Natural killer cell (primary cell): ENCODE measurements around the gene CDH5. TPM values are rescaled to one million over a fixed set of nuclear protein-coding genes. Genes with fewer than 3 reads are reported as not detected.

Experiments
- ATAC-seq, 3 donors: fragments of 150-1000 bp in 2 of 3; fragments of 200-7000 bp in 1 of 3; cut with Tn5 transposase; 1 replicate in 1 of 3; 2 replicates in 2 of 3; pipeline ENCODE4 v1.10.0; 2021; ENCODE audit warnings: mild to moderate bottlenecking in 2 of 3, moderate library complexity in 2 of 3
- DNase-seq, 2 donors: peaks; one replicate each; pipeline versions ENCODE4 v3.0.0 to v3.0.0-alpha.2; 2013 to 2021; ENCODE audit warnings: mixed read lengths in 1 of 2
- H3K27ac ChIP-seq: one replicate; pipeline ENCODE4 v1.5.1; 2013; ENCODE audit warnings: mild to moderate bottlenecking, low read length
- H3K27me3 ChIP-seq: one replicate; pipeline ENCODE4 v1.6.1; 2013; ENCODE audit warnings: low read length; ENCODE audit not compliant: control insufficient read depth, insufficient read depth
- H3K36me3 ChIP-seq: one replicate; pipeline ENCODE4 v1.6.1; 2013; ENCODE audit warnings: low read length; ENCODE audit not compliant: control insufficient read depth, insufficient read depth
- H3K4me1 ChIP-seq: one replicate; pipeline ENCODE4 v1.6.1; 2013; ENCODE audit warnings: low read length; ENCODE audit not compliant: control insufficient read depth, insufficient read depth
- H3K4me3 ChIP-seq: one replicate; pipeline ENCODE4 v1.5.1; 2013; ENCODE audit warnings: low read length
- H3K9me3 ChIP-seq: one replicate; pipeline ENCODE4 v1.6.1; 2013; ENCODE audit warnings: low read length; ENCODE audit not compliant: control insufficient read depth, insufficient read depth
- H3K27ac Mint-ChIP-seq, 2 donors: one replicate each; pipeline ENCODE4 v1.8.0; 2022; ENCODE audit warnings: mild to moderate bottlenecking in 2 of 2, mixed read lengths in 2 of 2, moderate library complexity in 1 of 2
- H3K27me3 Mint-ChIP-seq, 2 donors: one replicate each; pipeline ENCODE4 v1.8.0; 2022; ENCODE audit warnings: low read depth in 2 of 2, mixed read lengths in 2 of 2
- H3K36me3 Mint-ChIP-seq: one replicate; pipeline ENCODE4 v1.8.0; 2022; ENCODE audit warnings: mixed read lengths
- H3K4me1 Mint-ChIP-seq, 2 donors: one replicate each; pipeline ENCODE4 v1.8.0; 2022; ENCODE audit warnings: mixed read lengths in 2 of 2
- H3K4me3 Mint-ChIP-seq: one replicate; pipeline ENCODE4 v1.8.0; 2022; ENCODE audit warnings: mild to moderate bottlenecking, moderate library complexity, mixed read lengths
- H3K9me3 Mint-ChIP-seq, 2 donors: one replicate each; pipeline ENCODE4 v1.8.0; 2022; ENCODE audit warnings: mixed read lengths in 2 of 2
- WGBS: methylation state at CpG from one replicate; pipeline ENCODE4 v1.1.7; 2013; ENCODE audit warnings: missing lambda C conversion rate; ENCODE audit not compliant: insufficient coverage; 5-methylcytosine and 5-hydroxymethylcytosine counted together
- intact Hi-C: fragments of 100-400 bp; cut with micrococcal nuclease; formaldehyde crosslinking; loops from one replicate; pipeline ENCODE4 v1.14.2; 2022
- total RNA-seq, 4 donors: library from RNA; stranded (reverse); fragments of 120-200 nt in 1 of 4; gene quantifications; one replicate each; pipeline versions ENCODE4 v1.2.3 to v1.2.4, GENCODE V29; 2013 to 2022
- TF ChIP-seq, protein P1 (sequence below): fragments of 200-600 bp; IDR thresholded peaks from one replicate; pipeline ENCODE4 v1.8.0; 2022; ENCODE audit warnings: antibody characterized with exemption

CDH5 gene
- total RNA-seq, 3 donors from 2014 or later (not counting 1 experiment from before 2014, with no cell fraction given) = not detected

DNA sequence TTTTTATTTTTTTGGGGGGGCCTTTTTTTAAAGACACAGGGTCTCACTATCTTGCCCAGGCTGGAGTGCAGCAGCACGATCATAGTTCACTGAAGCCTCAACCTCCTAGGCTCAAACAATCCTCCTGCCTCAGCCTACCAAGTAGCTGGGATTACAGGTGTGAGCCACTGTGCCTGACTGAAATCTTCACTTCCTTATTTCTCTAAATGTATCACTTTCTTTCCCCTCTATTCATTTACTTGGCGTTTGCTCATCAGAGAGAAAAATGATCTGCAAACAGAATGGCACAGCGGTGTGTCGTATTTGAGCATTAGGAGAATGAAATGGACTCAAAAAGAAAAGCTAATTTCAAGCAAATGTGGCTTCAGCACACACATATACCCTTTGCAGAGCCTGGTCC, 44.3 kb upstream of the CDH5 start:
- H3K4me3 Mint-ChIP-seq = no peak overlapping the region
- Histone ChIP-seq H3K27me3 (peaks cover 2% of the 10 kb centered on the region), H3K27ac (no peak overlapping the region), H3K4me1 (no peaks in the 10 kb centered on the region), H3K36me3 (no peaks in the 10 kb centered on the region), H3K9me3 (no peaks in the 10 kb centered on the region), H3K4me3 (no peak overlapping the region)
- intact Hi-C loops = no loop called here
- H3K4me1 Mint-ChIP-seq = no peaks in the 10 kb centered on the region
- H3K36me3 Mint-ChIP-seq = no peaks in the 10 kb centered on the region
- no peaks in the 10 kb centered on the region for H3K9me3 Mint-ChIP-seq
- DNase-seq (no peak), ATAC-seq (no peak)
- peaks cover 14 to 20% of the 10 kb centered on the region in 2 donors for H3K27me3 Mint-ChIP-seq
- no peak overlapping the region for H3K27ac Mint-ChIP-seq
- 55% methylated on average over 4 of the region's 4 CpGs for WGBS
- TF ChIP-seq, protein P1, sequence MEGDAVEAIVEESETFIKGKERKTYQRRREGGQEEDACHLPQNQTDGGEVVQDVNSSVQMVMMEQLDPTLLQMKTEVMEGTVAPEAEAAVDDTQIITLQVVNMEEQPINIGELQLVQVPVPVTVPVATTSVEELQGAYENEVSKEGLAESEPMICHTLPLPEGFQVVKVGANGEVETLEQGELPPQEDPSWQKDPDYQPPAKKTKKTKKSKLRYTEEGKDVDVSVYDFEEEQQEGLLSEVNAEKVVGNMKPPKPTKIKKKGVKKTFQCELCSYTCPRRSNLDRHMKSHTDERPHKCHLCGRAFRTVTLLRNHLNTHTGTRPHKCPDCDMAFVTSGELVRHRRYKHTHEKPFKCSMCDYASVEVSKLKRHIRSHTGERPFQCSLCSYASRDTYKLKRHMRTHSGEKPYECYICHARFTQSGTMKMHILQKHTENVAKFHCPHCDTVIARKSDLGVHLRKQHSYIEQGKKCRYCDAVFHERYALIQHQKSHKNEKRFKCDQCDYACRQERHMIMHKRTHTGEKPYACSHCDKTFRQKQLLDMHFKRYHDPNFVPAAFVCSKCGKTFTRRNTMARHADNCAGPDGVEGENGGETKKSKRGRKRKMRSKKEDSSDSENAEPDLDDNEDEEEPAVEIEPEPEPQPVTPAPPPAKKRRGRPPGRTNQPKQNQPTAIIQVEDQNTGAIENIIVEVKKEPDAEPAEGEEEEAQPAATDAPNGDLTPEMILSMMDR = no peak

- intact Hi-C loops = no loop called here
- no peak overlapping the region for H3K4me3 Mint-ChIP-seq
- DNase-seq (no peak), ATAC-seq (no peak)
- H3K27ac Mint-ChIP-seq = no peak overlapping the region
- H3K36me3 ChIP-seq = no peaks in the 10 kb centered on the region
- no peaks in the 10 kb centered on the region for H3K4me1 Mint-ChIP-seq
- TF ChIP-seq, protein P1 = no peak
- 68% methylated on average over 10 of the region's 11 CpGs for WGBS
- H3K36me3 Mint-ChIP-seq = no peaks in the 10 kb centered on the region
- H3K27ac ChIP-seq = no peak overlapping the region
- peaks cover 2% of the 10 kb centered on the region for H3K27me3 ChIP-seq
- H3K9me3 Mint-ChIP-seq = no peaks in the 10 kb centered on the region
- no peaks in the 10 kb centered on the region for H3K4me1 ChIP-seq
- H3K4me3 ChIP-seq = no peak overlapping the region
- H3K9me3 ChIP-seq = no peaks in the 10 kb centered on the region
- H3K27me3 Mint-ChIP-seq = peaks cover 9 to 12% of the 10 kb centered on the region in 2 donors
Observed at GRCh38 chr16:66324815-66325515, 41.5 kb upstream of the CDH5 start.

GRCh38 chr16:66325717-66326376, 40.6 kb upstream of the CDH5 start:
- DNase-seq (no peak), ATAC-seq (no peak)
- no peaks in the 10 kb centered on the region for H3K9me3 Mint-ChIP-seq
- Histone ChIP-seq H3K27ac (no peak overlapping the region), H3K36me3 (no peaks in the 10 kb centered on the region), H3K4me1 (no peaks in the 10 kb centered on the region), H3K9me3 (no peaks in the 10 kb centered on the region), H3K4me3 (no peak overlapping the region), H3K27me3 (peaks cover 2% of the 10 kb centered on the region)
- H3K4me1 Mint-ChIP-seq = no peaks in the 10 kb centered on the region
- no peak overlapping the region for H3K27ac Mint-ChIP-seq
- TF ChIP-seq, protein P1 = no peak
- H3K36me3 Mint-ChIP-seq = no peaks in the 10 kb centered on the region
- 76% methylated on average over 8 of the region's 8 CpGs for WGBS
- peaks cover 7 to 11% of the 10 kb centered on the region in 2 donors for H3K27me3 Mint-ChIP-seq
- intact Hi-C loops = no loop called here
- H3K4me3 Mint-ChIP-seq = no peak overlapping the region
